IMR-90 (cell line): Measurements from ENCODE around the gene KBTBD7. TPM values are rescaled to one million over a fixed set of nuclear protein-coding genes. Genes with fewer than 3 reads are reported as not detected.

Experiments
- ATAC-seq: fragments of 200-7000 bp; cut with Tn5 transposase; 2 replicates; pipeline ENCODE4 v1.9.1; 2020; ENCODE audit warnings: low read depth, mild to moderate bottlenecking, moderate library complexity
- BruUV-seq: library from RNA; stranded (reverse); fragments of 400-500 nt; replicated peaks from 2 replicates; lab custom pipeline; 2021; lab: Mats Ljungman, UMichigan
- CTCF ChIA-PET: fragments of 300-600 bp; formaldehyde crosslinking; extraction: SDS; loops from one replicate; lab custom pipeline; 2021; ENCODE audit warnings: antibody characterized with exemption; lab: Yijun Ruan, JAX
- POLR2A ChIA-PET: fragments of 300-600 bp; sonication (Branson Sonifier 250); formaldehyde crosslinking; loops from one replicate; lab custom pipeline; 2022; ENCODE audit warnings: antibody characterized with exemption; ENCODE audit not compliant: unreplicated experiment; lab: Charles Lee
- DNase-seq: peaks from one replicate; pipeline ENCODE4 v3.0.0; 2013
- H2AFZ ChIP-seq: replicated peaks from 2 replicates; pipeline ENCODE3; 2013; ENCODE audit warnings: low read length, mild to moderate bottlenecking; ENCODE audit not compliant: poor library complexity
- H2AK5ac ChIP-seq: 2 replicates; pipeline ENCODE4 v1.6.1; 2013; ENCODE audit warnings: low read depth, low read length, inconsistent platforms
- H2AK9ac ChIP-seq: replicated peaks from 2 replicates; pipeline ENCODE3; 2013; ENCODE audit warnings: mild to moderate bottlenecking, low read depth, low read length, moderate library complexity; ENCODE audit not compliant: poor library complexity
- H2BK120ac ChIP-seq: 2 replicates; pipeline ENCODE4 v1.6.1; 2013; ENCODE audit warnings: low read depth, low read length, inconsistent platforms
- H2BK15ac ChIP-seq: 3 replicates; pipeline ENCODE4 v1.6.1; 2013; ENCODE audit warnings: low read depth, low read length, inconsistent platforms
- H2BK20ac ChIP-seq: 2 replicates; pipeline ENCODE4 v1.6.1; 2013; ENCODE audit warnings: low read depth, mild to moderate bottlenecking, inconsistent platforms, low read length, moderate library complexity
- H2BK5ac ChIP-seq: 2 replicates; pipeline ENCODE4 v1.6.1; 2013; ENCODE audit warnings: mild to moderate bottlenecking, low read depth, low read length, inconsistent platforms; ENCODE audit not compliant: poor library complexity, severe bottlenecking
- H3K14ac ChIP-seq: replicated peaks from 2 replicates; pipeline ENCODE4 v1.6.1; 2013; ENCODE audit warnings: low read depth, low read length, inconsistent platforms
- H3K18ac ChIP-seq: 2 replicates; pipeline ENCODE4 v1.6.1; 2013; ENCODE audit warnings: low read depth, low read length, control low read depth
- H3K23ac ChIP-seq: 2 replicates; pipeline ENCODE4 v1.6.1; 2013; ENCODE audit warnings: low read depth, low read length, inconsistent platforms
- H3K27ac ChIP-seq: 2 replicates; pipeline ENCODE4 v1.5.1; 2013; ENCODE audit warnings: mild to moderate bottlenecking, control low read depth, low read length; ENCODE audit not compliant: insufficient read depth
- H3K27me3 ChIP-seq: 2 replicates; pipeline ENCODE4 v1.6.1; 2013; ENCODE audit warnings: low read length; ENCODE audit not compliant: control insufficient read depth, insufficient read depth
- H3K36me3 ChIP-seq: 2 replicates; pipeline ENCODE4 v1.6.1; 2013; ENCODE audit warnings: low read length, mixed read lengths; ENCODE audit not compliant: control insufficient read depth, insufficient read depth
- H3K4ac ChIP-seq: 2 replicates; pipeline ENCODE4 v1.6.1; 2013; ENCODE audit warnings: low read depth, low read length, inconsistent platforms
- H3K4me1 ChIP-seq: 2 replicates; pipeline ENCODE4 v1.6.1; 2013; ENCODE audit warnings: low read length, mixed read lengths; ENCODE audit not compliant: control insufficient read depth, insufficient read depth
- H3K4me2 ChIP-seq: 2 replicates; pipeline ENCODE4 v1.6.1; 2013; ENCODE audit warnings: low read depth, mild to moderate bottlenecking, control low read depth, low read length, moderate library complexity
- H3K4me3 ChIP-seq: 2 replicates; pipeline ENCODE4 v1.5.1; 2013; ENCODE audit warnings: low read depth, mild to moderate bottlenecking, control low read depth, low read length, moderate library complexity; ENCODE audit not compliant: insufficient read depth
- H3K56ac ChIP-seq: 2 replicates; pipeline ENCODE4 v1.6.1; 2013; ENCODE audit warnings: low read length, inconsistent platforms; ENCODE audit not compliant: insufficient read depth; ENCODE audit errors: extremely low read depth
- H3K79me1 ChIP-seq, 2 experiments: 2 replicates each; pipeline ENCODE4 v1.6.1; 2013; ENCODE audit warnings: low read length in 2 of 2, inconsistent platforms in 1 of 2, low read depth in 1 of 2
- H3K9ac ChIP-seq: 2 replicates; pipeline ENCODE4 v1.6.1; 2013; ENCODE audit warnings: low read depth, low read length, control low read depth
- H3K9me1 ChIP-seq: 2 replicates; pipeline ENCODE4 v1.6.1; 2013; ENCODE audit warnings: low read length, inconsistent platforms; ENCODE audit not compliant: insufficient read depth
- H3K9me3 ChIP-seq: 2 replicates; pipeline ENCODE4 v1.6.1; 2013; ENCODE audit warnings: low read length; ENCODE audit not compliant: control insufficient read depth, insufficient read depth
- H4K20me1 ChIP-seq: 2 replicates; pipeline ENCODE4 v1.6.1; 2013; ENCODE audit warnings: low read length, inconsistent platforms; ENCODE audit not compliant: insufficient read depth
- H4K5ac ChIP-seq: 2 replicates; pipeline ENCODE4 v1.6.1; 2013; ENCODE audit warnings: mild to moderate bottlenecking, low read depth, low read length, control low read depth
- H4K8ac ChIP-seq, 2 experiments: 2 replicates each; pipeline ENCODE4 v1.6.1; 2013; ENCODE audit warnings: low read depth in 2 of 2, low read length in 2 of 2, control low read depth in 1 of 2, inconsistent platforms in 1 of 2
- H4K91ac ChIP-seq: 2 replicates; pipeline ENCODE4 v1.6.1; 2013; ENCODE audit warnings: low read depth, low read length, inconsistent platforms; ENCODE audit not compliant: insufficient read depth
- BHLHE40 ChIP-seq: fragments of 150-350 bp; IDR thresholded peaks from 2 replicates; pipeline ENCODE4 v1.6.1; 2016; ENCODE audit warnings: mild to moderate bottlenecking, low read depth, low read length
- CEBPB ChIP-seq: IDR thresholded peaks from 2 replicates; pipeline ENCODE4 v1.6.1; 2012; ENCODE audit warnings: low read depth, low read length, improper control_type of control experiment
- CHD1 ChIP-seq: IDR thresholded peaks from 2 replicates; pipeline ENCODE4 v1.6.1; 2012; ENCODE audit warnings: low read depth, low read length, improper control_type of control experiment
- CTCF ChIP-seq: conservative IDR thresholded peaks from 2 replicates; pipeline ENCODE4 v1.5.1; 2012; ENCODE audit warnings: mild to moderate bottlenecking, low read depth, low read length, improper control_type of control experiment
- FOS ChIP-seq: fragments of 150-350 bp; IDR thresholded peaks from 2 replicates; pipeline ENCODE4 v1.6.1; 2016; ENCODE audit warnings: low read depth, low read length
- MAFK ChIP-seq: IDR thresholded peaks from 2 replicates; pipeline ENCODE4 v1.6.1; 2012; ENCODE audit warnings: low read depth, low read length, improper control_type of control experiment
- MAZ ChIP-seq: IDR thresholded peaks from 2 replicates; pipeline ENCODE4 v1.6.1; 2012; ENCODE audit warnings: low read depth, mild to moderate bottlenecking, low read length, improper control_type of control experiment, moderate library complexity, borderline replicate concordance
- MXI1 ChIP-seq: IDR thresholded peaks from 2 replicates; pipeline ENCODE4 v1.6.1; 2012; ENCODE audit warnings: low read depth, mild to moderate bottlenecking, low read length, moderate library complexity, borderline replicate concordance
- NFE2L2 ChIP-seq: fragments of 150-350 bp; IDR thresholded peaks from 2 replicates; pipeline ENCODE4 v1.6.1; 2016; ENCODE audit warnings: low read depth, mild to moderate bottlenecking, low read length
- POLR2A ChIP-seq: IDR thresholded peaks from 2 replicates; pipeline ENCODE4 v1.6.1; 2012; ENCODE audit warnings: mild to moderate bottlenecking, low read depth, low read length
- RAD21 ChIP-seq: IDR thresholded peaks from 2 replicates; pipeline ENCODE4 v1.6.1; 2012; ENCODE audit warnings: low read length, improper control_type of control experiment
- RCOR1 ChIP-seq: IDR thresholded peaks from 2 replicates; pipeline ENCODE4 v1.6.1; 2012; ENCODE audit warnings: mild to moderate bottlenecking, low read length, improper control_type of control experiment; ENCODE audit not compliant: insufficient replicate concordance
- RFX5 ChIP-seq: IDR thresholded peaks from 2 replicates; pipeline ENCODE4 v1.8.0; 2012; ENCODE audit warnings: low read depth, mild to moderate bottlenecking, low read length, moderate library complexity
- SMC3 ChIP-seq: fragments of 150-350 bp; IDR thresholded peaks from 2 replicates; pipeline ENCODE4 v1.6.1; 2016; ENCODE audit warnings: low read depth, mild to moderate bottlenecking, antibody characterized with exemption, low read length, moderate library complexity
- WGBS, 2 experiments: methylation state at CpG; one replicate each; pipeline versions ENCODE4 v1.1.5 to v1.1.7; 2013; ENCODE audit warnings: missing lambda C conversion rate in 2 of 2; ENCODE audit not compliant: insufficient read length in 1 of 2; ENCODE audit errors: extremely low coverage in 2 of 2; 5-methylcytosine and 5-hydroxymethylcytosine counted together
- dilution Hi-C: fragments of 300-500 bp; cut with HindIII; formaldehyde crosslinking; loops from one replicate; pipeline ENCODE4 v1.14.3; 2018; ENCODE audit warnings: low sequenced_read_pairs; ENCODE audit not compliant: unreplicated experiment
- in situ Hi-C: fragments of 300-500 bp; cut with MboI; formaldehyde crosslinking; loops from 3 replicates; pipeline ENCODE4 v1.14.3; 2019; ENCODE audit warnings: low sequenced_read_pairs, inconsistent platforms, mixed read lengths
- intact Hi-C: fragments of 100-400 bp; cut with micrococcal nuclease; formaldehyde crosslinking; loops from 2 replicates; pipeline ENCODE4 v1.10.0; 2022
- polyA plus RNA-seq, 3 experiments: library from polyadenylated mRNA; depleted of rRNA; stranded (reverse); fragments of >200 nt; gene quantifications; 2 replicates each; pipeline ENCODE4 v1.2.3, GENCODE V29; 2012; ENCODE audit warnings: low replicate concordance in 1 of 3
- total RNA-seq: library from RNA; depleted of rRNA; stranded (reverse); fragments of >200 nt; gene quantifications from 2 replicates; pipeline ENCODE4 v1.2.3, GENCODE V29; 2012
- TF ChIP-seq, protein P1 (sequence below): fragments of 150-350 bp; IDR thresholded peaks from 2 replicates; pipeline ENCODE4 v1.6.1; 2017; ENCODE audit warnings: mild to moderate bottlenecking, antibody characterized with exemption, low read length, low read depth

KBTBD7 gene
- total and polyA plus RNA-seq, 2 of the 4 experiments (the other 2 are of a cell fraction): 2.1 to 7.9 TPM

DNA sequence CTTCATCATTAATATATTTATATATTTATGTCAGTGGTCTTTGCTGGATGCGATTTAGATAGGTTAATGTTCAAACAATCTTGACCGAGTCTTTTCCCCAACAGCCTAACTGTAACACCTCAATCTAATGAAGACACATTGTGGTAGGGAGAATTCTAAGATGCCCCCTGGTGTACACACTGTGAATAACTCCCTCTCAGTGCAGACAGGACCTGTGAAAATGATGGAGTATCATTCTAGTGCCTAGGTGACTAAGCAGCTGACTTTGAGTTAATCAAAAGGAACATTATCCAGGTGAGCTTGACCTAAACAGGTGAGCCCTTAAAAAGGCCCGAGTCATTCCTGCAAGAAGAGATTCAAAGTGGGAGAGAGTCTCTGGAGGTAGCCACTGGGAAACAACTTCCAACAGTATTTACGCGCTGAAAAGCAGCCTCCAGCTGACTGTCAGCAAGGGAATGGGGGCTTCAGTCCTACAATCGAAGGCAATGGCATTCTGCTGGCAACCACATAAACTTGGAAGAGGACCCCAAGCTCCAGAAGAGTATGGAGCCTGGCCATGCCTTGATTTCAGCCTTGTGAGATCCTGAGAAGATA is 28.0 kb upstream of the KBTBD7 start (continued):
- TF ChIP-seq RAD21 (peak; percentile 62), BHLHE40 (no peak)

GRCh38 chr13:41220401-41220800 is 26.0 kb upstream of the KBTBD7 start:
- Histone ChIP-seq H3K56ac (no peak overlapping the region), H3K14ac (0 out of 2 replicates have a peak overlapping the region, but pooled peaks have one; percentile 13), H3K23ac (no peak overlapping the region), H2BK20ac (no peak overlapping the region), H3K4me2 (no peak overlapping the region), H3K4me1 (peaks cover 17% of the 10 kb centered on the region), H3K9me3 (no peaks in the 10 kb centered on the region), H3K4ac (no peak overlapping the region), H2BK5ac (peak overlapping the region; percentile 58), H2AK9ac (no peak overlapping the region), H3K4me3 (no peak overlapping the region), H2AFZ (no peak overlapping the region), H2BK15ac (no peak overlapping the region), H4K8ac (peak overlapping the region in 1 of 2 experiments; percentile 53; a peak in 1 of 4 replicates), H4K20me1 (no peaks in the 10 kb centered on the region), H3K27me3 (no peaks in the 10 kb centered on the region), H3K9me1 (peaks cover 4% of the 10 kb centered on the region; the same call in 1 of the 2 replicates), H3K36me3 (peaks cover 2% of the 10 kb centered on the region; the same call in 1 of the 2 replicates), H2AK5ac (no peak overlapping the region), H3K9ac (no peak overlapping the region), H4K91ac (no peak overlapping the region), H3K18ac (peak overlapping the region; percentile 89; the same call in 1 of the 2 replicates), H3K79me1 (no peaks in the 10 kb centered on the region), H3K27ac (no peak overlapping the region), H4K5ac (no peak overlapping the region; the same call in 1 of the 2 replicates), H2BK120ac (no peak overlapping the region)
- no peak for ATAC-seq
- in situ Hi-C loops: loop anchor here (10.0 kb wide), 1 partner anchor 146 kb away; no protein-coding TSS in a partner anchor
- DNase-seq: peak; percentile 16
- intact Hi-C loops: loop anchor here (5.0 to 10.0 kb wide), 2 partner anchors 88 to 436 kb away; partner anchors contain the start of genes KBTBD6 and SLC25A15
- TF ChIP-seq MAZ (no peak), POLR2A (no peak), CTCF (no peak), RCOR1 (no peak), RFX5 (no peak), MAFK (no peak), CHD1 (no peak), BHLHE40 (no peak), SMC3 (no peak), FOS (no peak), MXI1 (no peak), CEBPB (no peak), RAD21 (no peak), NFE2L2 (no peak)
- TF ChIP-seq, protein P1, sequence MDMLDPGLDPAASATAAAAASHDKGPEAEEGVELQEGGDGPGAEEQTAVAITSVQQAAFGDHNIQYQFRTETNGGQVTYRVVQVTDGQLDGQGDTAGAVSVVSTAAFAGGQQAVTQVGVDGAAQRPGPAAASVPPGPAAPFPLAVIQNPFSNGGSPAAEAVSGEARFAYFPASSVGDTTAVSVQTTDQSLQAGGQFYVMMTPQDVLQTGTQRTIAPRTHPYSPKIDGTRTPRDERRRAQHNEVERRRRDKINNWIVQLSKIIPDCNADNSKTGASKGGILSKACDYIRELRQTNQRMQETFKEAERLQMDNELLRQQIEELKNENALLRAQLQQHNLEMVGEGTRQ: no peak
- BruUV-seq: no TSS peak
- ChIA-PET CTCF (no interaction called here), POLR2A (no interaction called here)
- dilution Hi-C loops: no loop called here
- no CpG with 5 or more reads among the region's 3 CpGs for WGBS, 2 experiments
